Caco-2 (cell line): Measurements from ENCODE around the gene CD59. TPM values are rescaled to one million over a fixed set of nuclear protein-coding genes. Genes with fewer than 3 reads are reported as not detected.
A peak's percentile ranks its signal among the peaks of the same experiment; 100 is the strongest.
"Not testable (repeated sequence)": the region's sequence is repeated elsewhere in the genome, so short reads cannot be mapped to it uniquely, and the experiment has no call there.

Experiments used
- BruUV-seq: library from RNA; stranded (reverse); fragments of 400-500 nt; replicated peaks from 2 replicates; lab custom pipeline; 2021; lab: Mats Ljungman, UMichigan
- CTCF ChIA-PET: fragments of 300-600 bp; sonication (Branson Sonifier 250); formaldehyde crosslinking; loops from one replicate; lab custom pipeline; 2022; ENCODE audit warnings: antibody characterized with exemption; lab: Charles Lee
- POLR2A ChIA-PET: fragments of 300-600 bp; sonication (Branson Sonifier 250); formaldehyde crosslinking; loops from one replicate; lab custom pipeline; 2022; ENCODE audit warnings: antibody characterized with exemption; lab: Charles Lee
- DNase-seq, 2 experiments: peaks; one replicate each; pipeline versions ENCODE4 v3.0.0 to v3.0.0-alpha.2; 2020 to 2022
- H3K27me3 ChIP-seq: replicated peaks from 2 replicates; pipeline ENCODE4 v1.6.0; 2011; ENCODE audit warnings: low read length; ENCODE audit not compliant: control insufficient read depth, insufficient read depth
- H3K36me3 ChIP-seq: 2 replicates; pipeline ENCODE4 v1.5.1; 2011; ENCODE audit warnings: low read length; ENCODE audit not compliant: control insufficient read depth, insufficient read depth
- H3K4me1 ChIP-seq: fragments of 250-450 bp; sonication (Bioruptor Pico); 2 replicates; pipeline ENCODE4 v1.5.1; 2020; ENCODE audit warnings: mild to moderate bottlenecking
- H3K4me3 ChIP-seq: 2 replicates; pipeline ENCODE4 v1.5.1; 2011; ENCODE audit warnings: low read depth, mild to moderate bottlenecking, control low read depth, low read length
- H3K9me3 ChIP-seq: fragments of 250-450 bp; sonication (Bioruptor Pico); 2 replicates; pipeline ENCODE4 v1.5.1; 2020; ENCODE audit warnings: mild to moderate bottlenecking, moderate library complexity
- H3K27ac Mint-ChIP-seq: one replicate; pipeline ENCODE4 v1.8.0; 2022; ENCODE audit warnings: mixed read lengths; ENCODE audit not compliant: unreplicated experiment
- H3K27me3 Mint-ChIP-seq: one replicate; pipeline ENCODE4 v1.8.0; 2022; ENCODE audit warnings: mixed read lengths; ENCODE audit not compliant: insufficient read depth, unreplicated experiment
- H3K36me3 Mint-ChIP-seq: one replicate; pipeline ENCODE4 v1.8.0; 2022; ENCODE audit warnings: mild to moderate bottlenecking, mixed read lengths; ENCODE audit not compliant: insufficient read depth, unreplicated experiment
- H3K4me1 Mint-ChIP-seq: one replicate; pipeline ENCODE4 v1.8.0; 2022; ENCODE audit warnings: low read depth, mixed read lengths; ENCODE audit not compliant: unreplicated experiment
- H3K4me3 Mint-ChIP-seq: one replicate; pipeline ENCODE4 v1.8.0; 2022; ENCODE audit warnings: mild to moderate bottlenecking, moderate library complexity, mixed read lengths; ENCODE audit not compliant: unreplicated experiment
- H3K9me3 Mint-ChIP-seq: one replicate; pipeline ENCODE4 v1.8.0; 2022; ENCODE audit warnings: mixed read lengths; ENCODE audit not compliant: unreplicated experiment
- intact Hi-C: fragments of 100-400 bp; cut with micrococcal nuclease; formaldehyde crosslinking; loops from one replicate; pipeline ENCODE4 v1.10.0; 2022; ENCODE audit not compliant: unreplicated experiment
- total RNA-seq: library from RNA; stranded (reverse); gene quantifications from 2 replicates; pipeline ENCODE4 v1.2.3, GENCODE V29; 2022
- TF ChIP-seq, protein P1 (sequence below), 2 experiments: fragments of 200-600 bp in 1 of 2; IDR thresholded peaks; 1 replicate in 1 of 2; 2 replicates in 1 of 2; pipeline versions ENCODE4 v1.5.1 to v1.8.0; 2011 to 2022; ENCODE audit warnings: antibody characterized with exemption in 1 of 2, control low read depth in 1 of 2, inconsistent platforms in 1 of 2, low read depth in 1 of 2, low read length in 1 of 2, mild to moderate bottlenecking in 1 of 2, moderate library complexity in 1 of 2; ENCODE audit not compliant: insufficient read depth in 1 of 2, severe bottlenecking in 1 of 2, unreplicated experiment in 1 of 2

CD59 gene
- total RNA-seq, 1 experiment from 2014 or later, result 149 TPM

DNA sequence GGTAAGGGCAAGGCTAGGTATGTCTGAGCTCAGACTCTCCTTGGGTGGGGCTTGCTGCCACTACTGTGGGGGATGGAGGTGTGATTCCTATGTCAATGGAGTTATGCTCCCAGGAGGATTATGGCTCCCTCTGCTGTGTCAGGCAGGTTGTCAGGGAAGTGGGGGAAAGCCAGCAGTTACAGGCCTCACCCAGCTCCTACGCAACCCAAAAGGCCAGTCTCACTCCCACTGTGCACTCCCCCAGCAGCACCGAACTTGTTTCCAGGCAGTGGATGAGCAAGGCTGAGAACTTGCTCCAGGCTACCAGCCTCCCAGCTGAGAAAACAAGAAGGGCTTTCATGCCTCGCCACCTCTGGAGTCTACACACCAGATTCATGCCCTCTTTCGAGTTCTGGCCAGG is 53.8 kb downstream of the CD59 start:
- no peaks in the 10 kb centered on the region; the same call in 1 of the 2 replicates for H3K27me3 ChIP-seq
- no peaks in the 10 kb centered on the region for H3K36me3 Mint-ChIP-seq
- DNase-seq, result no peak
- H3K4me1 Mint-ChIP-seq, result no peaks in the 10 kb centered on the region
- H3K36me3 ChIP-seq, result no peaks in the 10 kb centered on the region
- no peaks in the 10 kb centered on the region for H3K4me1 ChIP-seq
- H3K4me3 ChIP-seq, result no peak overlapping the region
- H3K4me3 Mint-ChIP-seq, result no peak overlapping the region
- no TSS peak for BruUV-seq
- H3K9me3 Mint-ChIP-seq, result no peaks in the 10 kb centered on the region
- ChIA-PET POLR2A (no interaction called here), CTCF (interaction anchor here (0.7 to 1.5 kb wide), 2 partner anchors 60 to 130 kb away, joined by 3 read pairs; no protein-coding TSS in a partner anchor)
- no peak overlapping the region for H3K27ac Mint-ChIP-seq
- intact Hi-C loops, result no loop called here
- H3K27me3 Mint-ChIP-seq, result peaks cover 8% of the 10 kb centered on the region
- H3K9me3 ChIP-seq, result 0 out of 2 replicates have a peak, but pooled peaks cover 1% of the 10 kb centered on the region
- TF ChIP-seq, protein P1, sequence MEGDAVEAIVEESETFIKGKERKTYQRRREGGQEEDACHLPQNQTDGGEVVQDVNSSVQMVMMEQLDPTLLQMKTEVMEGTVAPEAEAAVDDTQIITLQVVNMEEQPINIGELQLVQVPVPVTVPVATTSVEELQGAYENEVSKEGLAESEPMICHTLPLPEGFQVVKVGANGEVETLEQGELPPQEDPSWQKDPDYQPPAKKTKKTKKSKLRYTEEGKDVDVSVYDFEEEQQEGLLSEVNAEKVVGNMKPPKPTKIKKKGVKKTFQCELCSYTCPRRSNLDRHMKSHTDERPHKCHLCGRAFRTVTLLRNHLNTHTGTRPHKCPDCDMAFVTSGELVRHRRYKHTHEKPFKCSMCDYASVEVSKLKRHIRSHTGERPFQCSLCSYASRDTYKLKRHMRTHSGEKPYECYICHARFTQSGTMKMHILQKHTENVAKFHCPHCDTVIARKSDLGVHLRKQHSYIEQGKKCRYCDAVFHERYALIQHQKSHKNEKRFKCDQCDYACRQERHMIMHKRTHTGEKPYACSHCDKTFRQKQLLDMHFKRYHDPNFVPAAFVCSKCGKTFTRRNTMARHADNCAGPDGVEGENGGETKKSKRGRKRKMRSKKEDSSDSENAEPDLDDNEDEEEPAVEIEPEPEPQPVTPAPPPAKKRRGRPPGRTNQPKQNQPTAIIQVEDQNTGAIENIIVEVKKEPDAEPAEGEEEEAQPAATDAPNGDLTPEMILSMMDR (IDR thresholded peaks at IDR 0.05; ENCODE audit: insufficient read depth in 1 of 2, low read depth in 1 of 2, low read length in 1 of 2, severe bottlenecking in 1 of 2, unreplicated experiment in 1 of 2), result peak in 1 of 2 experiments; percentile 24

DNA sequence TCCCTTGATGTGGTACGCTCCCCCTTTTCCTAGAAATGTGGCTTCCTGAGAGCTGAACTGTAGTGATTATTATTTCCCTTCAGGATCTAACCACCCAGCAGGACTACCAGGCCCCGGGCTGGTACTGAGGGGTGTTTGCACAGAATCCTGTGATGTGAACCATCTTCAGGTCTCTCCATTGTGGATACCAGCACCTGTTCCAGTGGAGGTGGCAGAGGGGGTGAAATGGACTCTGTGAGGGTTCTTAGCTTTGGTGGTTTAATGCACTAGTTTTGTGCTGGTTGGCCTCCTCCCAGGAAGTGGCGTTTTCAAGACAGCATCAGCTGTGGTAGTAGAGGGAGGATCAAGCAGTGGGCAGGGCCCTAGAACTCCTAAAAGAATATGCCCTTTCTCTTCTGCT is 54.2 kb downstream of the CD59 start:
- Mint-ChIP-seq H3K27me3 (peaks cover 8% of the 10 kb centered on the region), H3K9me3 (no peaks in the 10 kb centered on the region), H3K27ac (no peak overlapping the region), H3K4me3 (no peak overlapping the region), H3K36me3 (no peaks in the 10 kb centered on the region), H3K4me1 (no peaks in the 10 kb centered on the region)
- intact Hi-C loops, result no loop called here
- H3K9me3 ChIP-seq, result no peaks in the 10 kb centered on the region
- POLR2A ChIA-PET, result no interaction called here
- CTCF ChIA-PET, result interaction anchor here (0.7 to 1.5 kb wide), 2 partner anchors 61 to 130 kb away, joined by 3 read pairs; no protein-coding TSS in a partner anchor
- no peaks in the 10 kb centered on the region for H3K4me1 ChIP-seq
- no peaks in the 10 kb centered on the region; the same call in 1 of the 2 replicates for H3K27me3 ChIP-seq
- TF ChIP-seq, protein P1 (IDR thresholded peaks at IDR 0.05; ENCODE audit: insufficient read depth in 1 of 2, low read depth in 1 of 2, low read length in 1 of 2, severe bottlenecking in 1 of 2, unreplicated experiment in 1 of 2), result no peak
- H3K36me3 ChIP-seq, result no peaks in the 10 kb centered on the region
- no peak for DNase-seq
- BruUV-seq, result no TSS peak
- H3K4me3 ChIP-seq, result no peak overlapping the region

DNA sequence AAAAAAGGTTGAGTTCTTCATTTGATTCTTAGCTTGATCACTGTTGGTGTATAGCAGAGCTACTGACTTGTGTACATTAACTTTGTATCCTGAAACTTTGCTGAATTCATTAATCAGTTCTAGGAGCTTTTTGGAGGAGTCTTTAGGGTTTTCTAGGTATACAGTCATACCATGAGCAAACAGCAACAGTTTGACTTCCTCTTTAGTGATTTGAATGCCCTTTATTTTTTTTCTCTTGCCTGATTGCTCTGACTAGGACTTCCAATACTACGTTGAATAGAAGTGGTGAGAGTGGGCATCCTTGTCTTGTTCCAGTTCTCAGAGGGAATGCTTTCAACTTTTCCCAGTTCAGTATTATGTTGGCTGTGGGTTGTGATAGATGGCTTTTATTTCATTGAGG is 57.6 kb downstream of the CD59 start:
- H3K27ac Mint-ChIP-seq, H3K9me3 ChIP-seq, H3K4me1 ChIP-seq, H3K36me3 Mint-ChIP-seq, H3K4me3 ChIP-seq, DNase-seq, H3K4me3 Mint-ChIP-seq, intact Hi-C loops, POLR2A ChIA-PET, H3K27me3 Mint-ChIP-seq, H3K9me3 Mint-ChIP-seq, BruUV-seq, H3K27me3 ChIP-seq, CTCF ChIA-PET, H3K36me3 ChIP-seq, H3K4me1 Mint-ChIP-seq: not testable (repeated sequence)
